CD4-positive, alpha-beta T cell treated with Interleukin-2 at 100 ng/mL for 4 hours (primary cell): ENCODE results near the gene PTPN1.
"Not testable (repeated sequence)": the region's sequence is repeated elsewhere in the genome, so short reads cannot be mapped to it uniquely, and the experiment has no call there.

Experiments
- DNase-seq: peaks from one replicate; pipeline ENCODE4 v3.0.0-alpha.2; 2020; ENCODE audit warnings: low spot score

Gene PTPN1

DNA sequence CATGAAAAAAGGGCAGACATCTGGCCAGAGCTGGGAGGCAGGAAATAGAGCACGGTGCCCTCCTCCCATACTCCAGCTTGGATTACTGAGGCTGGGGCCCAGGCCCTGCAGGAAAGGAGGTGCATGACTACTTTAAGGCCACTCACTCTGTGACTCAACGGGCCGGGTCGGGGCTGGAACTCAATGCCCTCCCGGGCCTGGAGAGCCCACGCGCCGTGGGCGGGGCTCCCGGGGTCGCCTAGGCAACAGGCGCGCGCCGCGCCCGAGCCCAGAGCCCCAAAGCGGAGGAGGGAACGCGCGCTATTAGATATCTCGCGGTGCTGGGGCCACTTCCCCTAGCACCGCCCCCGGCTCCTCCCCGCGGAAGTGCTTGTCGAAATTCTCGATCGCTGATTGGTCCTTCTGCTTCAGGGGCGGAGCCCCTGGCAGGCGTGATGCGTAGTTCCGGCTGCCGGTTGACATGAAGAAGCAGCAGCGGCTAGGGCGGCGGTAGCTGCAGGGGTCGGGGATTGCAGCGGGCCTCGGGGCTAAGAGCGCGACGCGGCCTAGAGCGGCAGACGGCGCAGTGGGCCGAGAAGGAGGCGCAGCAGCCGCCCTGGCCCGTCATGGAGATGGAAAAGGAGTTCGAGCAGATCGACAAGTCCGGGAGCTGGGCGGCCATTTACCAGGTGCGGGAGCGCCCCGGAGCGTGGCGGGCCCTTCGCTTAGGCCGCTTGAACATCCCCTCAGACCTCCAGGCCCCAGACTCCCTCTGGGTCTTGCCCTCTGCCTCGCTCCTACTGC, at the start of gene PTPN1:
Gene PTPN1, plus strand, starts transcription at position 461 of the 783 bp plus-strand sequence. Its CDS starts 145 bp downstream, at position 606.
- peak; percentile 99 for DNase-seq

DNA sequence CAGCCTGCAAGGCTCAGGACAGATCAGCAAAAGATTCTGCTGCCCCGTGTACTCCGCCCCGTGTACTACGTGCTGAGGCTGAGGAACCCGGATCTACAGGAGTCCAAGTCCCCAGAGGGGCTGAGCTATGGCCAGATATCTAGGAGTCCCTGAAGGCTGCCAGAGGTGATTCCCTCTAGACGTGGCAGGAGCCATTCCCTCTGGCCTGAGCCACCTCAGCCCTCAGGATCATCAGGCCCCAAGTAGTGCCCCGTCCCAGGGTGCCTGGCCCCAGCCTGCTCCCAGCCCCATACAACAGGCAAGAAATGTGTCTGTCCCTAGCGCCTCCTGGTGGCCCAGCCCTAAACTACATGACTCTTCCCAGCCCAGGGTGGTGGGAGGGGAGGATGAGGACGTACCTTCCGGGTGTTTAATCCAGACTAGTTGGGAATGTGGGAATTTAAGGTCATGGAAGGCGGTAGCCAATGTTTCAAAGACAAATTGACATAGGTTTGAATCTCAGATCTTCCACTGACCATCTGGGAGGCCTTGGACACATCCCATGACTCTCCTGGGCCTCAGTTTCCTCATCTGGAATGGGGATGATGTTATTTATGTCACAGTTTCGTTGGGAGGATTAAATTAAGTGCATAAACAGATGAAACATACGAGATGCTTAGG, 49.4 kb upstream of the PTPN1 start:
- DNase-seq: peak; percentile 80

DNA sequence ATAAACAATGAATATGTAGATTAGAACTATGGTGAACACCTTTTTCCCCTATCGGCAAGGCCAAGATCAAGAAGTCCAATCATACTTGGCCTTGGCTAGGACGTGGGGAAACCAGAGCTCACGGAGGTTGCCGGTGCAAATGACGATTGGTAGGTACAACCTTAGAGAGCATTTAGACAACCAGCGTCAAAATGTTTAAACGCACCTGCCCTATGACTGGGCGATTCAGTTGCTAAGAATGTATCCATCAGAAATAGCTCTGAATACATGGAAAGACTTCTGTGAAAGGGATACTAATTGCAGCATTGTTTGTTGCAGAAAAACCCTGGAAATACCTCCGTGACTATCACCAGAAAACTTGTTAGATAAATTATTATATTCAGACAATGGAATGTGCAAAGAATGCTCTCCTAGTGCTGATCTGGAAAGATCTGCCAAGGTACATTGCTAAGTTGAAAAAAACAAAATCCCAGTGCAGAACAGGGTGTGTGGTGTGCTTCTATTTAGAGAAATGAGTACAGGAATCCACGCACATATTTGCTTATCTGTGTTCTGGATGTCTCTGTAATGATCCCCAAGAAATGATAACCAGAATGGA, 48.0 kb upstream of the PTPN1 start:
- no peak for DNase-seq

- peak; percentile 62 for DNase-seq
Observed at GRCh38 chr20:50464026-50464724, 46.0 kb upstream of the PTPN1 start.

DNA sequence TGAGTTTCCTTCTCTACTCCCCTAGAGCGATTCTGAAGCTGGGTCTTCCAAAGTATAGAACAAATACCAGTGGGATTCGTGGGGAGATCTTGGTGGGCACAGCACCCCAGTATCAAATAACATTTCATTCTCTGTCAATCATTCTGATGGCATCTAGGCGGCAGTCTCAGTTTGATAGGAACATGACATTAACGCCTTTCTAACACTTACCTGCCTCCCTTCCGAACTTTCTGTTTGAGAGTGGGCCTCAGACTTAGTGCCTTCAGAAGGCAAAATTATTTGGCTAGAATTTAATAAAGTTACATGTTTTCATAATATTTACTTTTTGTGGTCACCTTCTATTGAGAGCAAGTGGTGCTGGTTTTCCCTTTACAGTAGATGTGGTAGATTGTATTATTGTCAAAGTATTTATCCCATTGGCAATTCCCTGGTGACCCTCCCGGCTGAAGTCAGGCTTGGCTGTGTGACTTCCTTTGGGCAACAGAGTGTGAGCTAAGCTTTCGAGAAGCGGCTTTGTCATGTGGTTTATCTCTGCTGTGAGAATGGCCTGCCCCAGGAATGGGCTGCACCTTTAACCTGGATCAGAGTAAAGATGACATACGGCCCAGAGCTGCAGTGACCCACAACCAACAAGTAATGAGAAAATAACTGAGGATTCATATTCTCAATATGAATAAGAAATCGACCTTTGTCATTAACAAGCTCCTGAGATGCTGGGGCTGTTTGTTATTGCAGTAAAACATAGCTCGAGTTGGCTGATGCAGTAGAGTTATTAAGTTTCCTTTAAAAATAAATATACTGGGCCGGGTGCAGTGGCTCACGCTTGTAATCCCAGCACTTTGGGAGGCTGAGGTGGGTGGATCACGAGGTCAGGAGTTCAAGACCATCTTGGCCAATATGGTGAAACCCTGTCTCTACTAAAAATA, 45.2 kb upstream of the PTPN1 start:
- no peak for DNase-seq

DNA sequence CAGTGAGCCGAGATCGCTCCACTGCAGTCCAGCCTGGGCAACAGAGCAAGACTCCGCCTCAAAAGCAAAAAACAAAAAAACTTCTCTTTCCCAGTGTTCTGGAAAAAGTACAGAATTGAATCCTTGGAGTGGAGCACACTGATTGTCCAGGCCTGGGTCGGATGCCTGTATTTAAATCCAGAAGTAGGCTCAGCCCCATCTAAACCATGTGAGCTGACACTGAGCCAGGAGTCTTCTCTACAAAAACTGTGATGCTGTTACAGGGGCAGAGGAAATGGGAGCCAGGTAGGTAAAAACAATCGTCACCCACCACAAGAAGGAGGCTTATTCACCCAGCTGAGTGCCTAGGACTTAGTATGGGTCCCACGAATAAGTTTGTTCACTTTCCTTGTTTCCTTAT, 43.0 kb upstream of the PTPN1 start:
- no peak for DNase-seq

DNA sequence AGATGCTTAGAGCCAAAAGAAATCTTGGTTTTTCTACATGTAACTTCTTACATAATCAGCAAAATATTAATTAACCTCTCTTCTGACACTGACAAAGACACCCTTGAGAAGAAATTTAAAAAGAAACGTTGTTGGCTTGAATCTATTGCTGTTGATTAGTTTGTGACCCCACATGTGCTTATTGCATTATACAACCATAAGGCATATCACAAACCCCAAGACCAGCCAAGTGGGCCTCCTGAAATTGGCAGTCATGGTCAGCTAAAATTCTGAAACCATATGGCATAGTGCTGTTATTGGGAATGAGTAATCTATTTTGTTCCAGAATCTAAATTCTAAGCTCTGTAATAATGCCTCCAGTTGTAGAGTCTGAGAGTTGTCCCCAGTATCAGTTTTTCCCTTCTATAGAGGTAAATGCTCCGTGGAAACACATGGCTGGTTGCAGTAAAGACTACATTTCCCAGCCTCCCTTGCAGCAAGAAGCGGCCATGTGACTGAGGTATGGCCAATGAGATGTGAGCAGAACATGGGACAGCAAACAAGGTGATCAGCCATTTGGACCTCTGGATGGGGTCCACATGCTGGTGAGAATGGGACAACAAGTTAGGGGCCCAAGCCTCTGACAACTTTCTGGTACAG, 42.3 kb upstream of the PTPN1 start:
- DNase-seq: peak; percentile 30

GRCh38 chr20:50468378-50468798, 41.8 kb upstream of the PTPN1 start:
- no peak for DNase-seq

DNA sequence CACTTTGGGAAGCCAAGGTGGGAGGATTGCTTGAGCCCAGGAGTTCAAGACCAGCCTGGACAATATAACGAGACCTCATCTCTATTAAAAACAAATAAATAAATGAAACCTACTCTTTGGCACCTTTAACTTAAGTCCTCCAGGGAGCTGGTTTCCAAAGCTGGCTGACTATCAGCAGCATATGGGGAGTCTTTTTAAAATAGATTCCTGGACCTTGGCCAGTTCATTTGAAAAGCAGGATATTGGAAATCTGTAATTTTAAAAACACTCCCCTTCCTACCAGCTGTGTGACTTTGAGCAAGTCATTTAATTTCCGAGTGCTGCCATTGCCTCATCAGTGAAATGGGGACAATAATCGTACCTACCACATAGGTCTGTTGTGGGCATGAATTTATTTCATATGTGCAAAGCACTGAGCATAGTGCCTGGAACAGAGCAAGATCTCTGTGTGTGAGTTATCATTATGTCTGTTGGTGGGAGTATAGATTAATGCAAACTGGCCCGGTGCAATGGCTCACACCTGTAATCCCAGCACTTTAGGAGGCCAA, 40.9 kb upstream of the PTPN1 start:
- no peak for DNase-seq

GRCh38 chr20:50469796-50470195, 40.4 kb upstream of the PTPN1 start:
- no peak for DNase-seq

DNA sequence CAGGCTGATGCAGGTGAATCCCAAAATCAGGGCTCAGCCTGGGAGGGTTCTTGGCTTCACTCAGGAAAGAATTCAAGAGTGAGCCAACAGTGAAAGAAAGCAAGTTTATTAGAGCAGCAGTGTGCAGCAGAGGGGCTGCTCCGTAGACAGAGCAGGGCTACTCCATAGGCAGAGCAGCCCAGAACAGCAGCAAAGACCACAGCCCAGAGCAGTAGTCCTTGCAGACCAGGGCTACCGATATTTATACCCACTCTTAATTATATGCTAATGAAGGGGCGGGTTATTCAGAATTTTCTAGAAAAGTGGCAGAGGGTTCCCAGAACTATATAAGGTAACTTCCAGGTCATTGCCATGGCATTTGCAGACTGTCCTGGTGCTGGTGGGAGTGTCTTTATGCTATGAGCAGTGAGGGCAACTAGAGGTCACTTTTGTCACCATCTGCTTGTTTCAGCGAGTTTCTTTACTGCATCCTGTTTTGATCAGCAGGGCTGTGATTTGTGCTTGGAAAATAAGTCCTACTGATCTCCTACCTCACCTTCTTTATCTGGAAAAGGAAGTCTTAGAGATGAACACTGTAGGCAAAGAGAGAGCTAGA, 39.8 kb upstream of the PTPN1 start:
- DNase-seq: no peak

DNA sequence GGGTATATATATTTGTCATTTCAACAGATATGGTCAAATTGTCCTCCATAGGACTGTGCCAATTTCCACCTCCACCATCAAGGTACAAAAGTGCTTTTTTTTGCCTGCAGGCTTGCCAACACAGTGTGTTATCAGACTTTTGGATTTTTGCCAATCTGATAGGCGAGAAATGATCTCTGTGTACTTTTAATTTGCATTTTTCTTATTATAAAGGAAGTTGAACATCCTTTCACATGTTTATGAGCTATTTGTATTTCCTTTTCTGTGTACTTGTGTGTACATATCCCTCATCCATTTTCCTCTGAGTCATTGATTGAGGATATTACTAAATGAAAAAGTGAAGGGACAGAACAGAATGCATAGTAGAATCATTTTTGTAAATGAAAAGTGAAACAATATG, 39.0 kb upstream of the PTPN1 start:
- DNase-seq: peak; percentile 25

- no peak for DNase-seq
Observed at GRCh38 chr20:50472693-50473664, 37.2 kb upstream of the PTPN1 start.

DNA sequence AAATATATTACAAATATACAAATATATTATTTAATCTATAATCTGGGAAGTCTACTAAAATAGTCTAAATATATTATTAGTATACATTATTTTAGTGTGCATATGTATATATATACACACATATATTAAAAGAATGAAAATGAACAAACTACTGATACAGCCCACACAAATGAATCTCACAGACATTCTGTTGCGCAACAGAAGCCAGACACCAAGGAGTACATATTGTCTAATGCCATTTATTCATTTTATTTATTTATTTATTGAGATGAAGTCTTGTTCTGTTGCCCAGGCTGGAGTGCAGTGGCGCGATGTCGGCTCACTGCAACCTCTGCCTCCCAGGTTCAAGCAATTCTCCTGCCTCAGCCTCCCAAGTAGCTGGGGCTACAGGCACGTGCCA, 35.8 kb upstream of the PTPN1 start:
- DNase-seq: not testable (repeated sequence)

- DNase-seq: no peak
Observed at GRCh38 chr20:50475681-50476292, 34.4 kb upstream of the PTPN1 start.

DNA sequence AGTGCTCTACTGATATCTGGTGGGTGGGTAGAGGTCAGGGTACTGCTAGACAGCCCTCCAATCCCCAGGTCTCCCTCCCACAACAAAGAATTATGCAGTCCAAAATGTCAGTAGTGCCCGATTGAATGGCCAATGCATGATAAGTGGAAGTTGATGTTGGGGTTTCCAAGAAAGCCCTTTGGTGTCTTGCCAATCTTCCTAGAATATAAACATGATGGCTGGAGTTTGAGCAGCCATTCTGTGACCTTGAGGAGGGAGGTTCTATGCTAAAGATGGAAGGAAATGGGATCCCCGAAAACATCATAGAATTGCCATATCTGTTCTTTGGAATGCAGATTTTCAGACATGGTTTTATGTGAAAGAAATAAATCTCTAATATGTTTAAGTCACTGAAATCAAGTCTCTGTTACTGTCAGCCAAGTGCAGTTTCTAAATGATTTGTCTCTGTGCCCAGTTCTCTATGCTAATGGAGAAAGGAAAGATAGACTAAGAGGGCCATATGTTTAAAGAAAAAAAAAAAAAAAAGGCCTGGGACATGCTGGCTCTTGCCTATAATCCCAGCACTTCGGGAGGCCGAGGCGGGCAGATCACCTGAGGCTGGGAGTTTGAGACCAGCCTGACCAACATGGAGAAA, 32.8 kb upstream of the PTPN1 start:
- no peak for DNase-seq

DNA sequence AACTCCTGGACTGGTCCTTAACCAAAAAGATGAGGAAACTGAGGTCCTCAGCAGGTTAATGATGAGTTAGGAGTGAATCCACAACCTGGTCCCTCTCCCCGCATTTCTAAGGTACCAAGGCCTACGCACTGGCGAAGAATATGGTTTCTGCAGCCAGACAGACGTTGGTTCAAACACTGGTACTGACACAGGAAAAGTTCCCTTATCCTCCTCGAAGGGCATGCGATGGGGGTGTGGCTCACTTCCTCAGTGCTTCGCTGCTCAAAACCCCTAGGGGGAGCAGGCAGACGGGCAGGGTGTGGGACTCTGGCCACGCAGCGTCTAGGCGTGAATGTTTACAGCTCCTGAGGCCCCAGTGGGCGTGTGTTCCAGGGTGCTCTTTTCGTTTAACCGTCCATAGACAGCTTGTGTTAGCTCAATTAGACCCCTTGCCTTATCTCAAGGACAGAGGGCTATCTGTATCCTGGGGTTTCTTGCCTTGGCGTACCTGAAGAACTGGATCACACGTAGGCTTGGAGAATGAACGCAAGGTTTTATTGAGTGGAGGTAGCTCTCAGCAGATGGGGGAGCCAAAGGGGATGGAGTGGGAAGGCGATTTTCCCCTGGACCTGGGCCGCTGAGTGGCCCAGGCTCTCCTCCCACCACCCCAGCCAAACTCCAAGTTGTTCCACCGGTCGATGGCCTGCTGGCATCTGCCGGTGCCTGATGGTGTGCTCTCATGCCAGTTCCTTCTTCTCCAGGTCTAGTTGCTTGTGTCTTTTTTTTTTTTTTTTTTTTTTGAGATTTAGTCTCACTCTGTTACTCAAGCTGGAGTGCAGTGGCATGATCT, 31.8 kb upstream of the PTPN1 start:
- DNase-seq: peak; percentile 80
